HEK293 (cell line): ENCODE data around the gene MYOM3.

Experiments
- BCL11A ChIP-seq: fragments of 450-650 bp; formaldehyde crosslinking; IDR thresholded peaks from 2 replicates; pipeline ENCODE4 v1.5.1; 2016; ENCODE audit warnings: low read depth, missing biosample characterization, missing genetic modification characterization
- GLIS1 ChIP-seq: fragments of 450-650 bp; formaldehyde crosslinking; IDR thresholded peaks from 2 replicates; pipeline ENCODE4 v1.5.1; 2016; ENCODE audit warnings: missing biosample characterization, missing genetic modification characterization
- HOXA7 ChIP-seq: sonication (generic); formaldehyde crosslinking; IDR thresholded peaks from 2 replicates; pipeline ENCODE4 v1.8.1; 2022; ENCODE audit warnings: missing genetic modification reagents, borderline replicate concordance
- KLF10 ChIP-seq: fragments of 450-650 bp; IDR thresholded peaks from 2 replicates; pipeline ENCODE4 v1.5.1; 2018; ENCODE audit warnings: missing biosample characterization, mild to moderate bottlenecking, missing genetic modification characterization
- MZF1 ChIP-seq: fragments of 450-650 bp; formaldehyde crosslinking; IDR thresholded peaks from 2 replicates; pipeline ENCODE4 v1.5.1; 2017; ENCODE audit warnings: missing biosample characterization, missing genetic modification characterization, borderline replicate concordance
- OVOL3 ChIP-seq: fragments of 450-650 bp; formaldehyde crosslinking; IDR thresholded peaks from 2 replicates; pipeline ENCODE4 v1.5.1; 2016; ENCODE audit warnings: missing biosample characterization, missing genetic modification characterization
- PRDM1 ChIP-seq: fragments of 450-650 bp; formaldehyde crosslinking; IDR thresholded peaks from 2 replicates; pipeline ENCODE4; 2016; ENCODE audit warnings: missing biosample characterization, missing genetic modification characterization
- SALL2 ChIP-seq: fragments of 450-650 bp; formaldehyde crosslinking; IDR thresholded peaks from 2 replicates; pipeline ENCODE4 v1.5.0; 2017; ENCODE audit warnings: missing biosample characterization, mild to moderate bottlenecking, missing genetic modification characterization, borderline replicate concordance
- SP7 ChIP-seq: fragments of 450-650 bp; formaldehyde crosslinking; IDR thresholded peaks from 2 replicates; pipeline ENCODE4 v1.5.1; 2016; ENCODE audit warnings: missing biosample characterization, missing genetic modification characterization
- ZFP3 ChIP-seq: fragments of 450-650 bp; formaldehyde crosslinking; IDR thresholded peaks from 2 replicates; pipeline ENCODE4 v1.5.1; 2016; ENCODE audit warnings: low read depth, missing biosample characterization, missing genetic modification characterization
- ZNF114 ChIP-seq: fragments of 450-650 bp; formaldehyde crosslinking; IDR thresholded peaks from 2 replicates; pipeline ENCODE4 v1.5.0; 2017; ENCODE audit warnings: missing biosample characterization, missing genetic modification characterization
- ZNF132 ChIP-seq: fragments of 450-650 bp; formaldehyde crosslinking; IDR thresholded peaks from 2 replicates; pipeline ENCODE4 v1.5.1; 2017; ENCODE audit warnings: missing biosample characterization, missing genetic modification characterization, borderline replicate concordance
- ZNF157 ChIP-seq: fragments of 450-650 bp; formaldehyde crosslinking; IDR thresholded peaks from 2 replicates; pipeline ENCODE4 v1.5.1; 2016; ENCODE audit warnings: missing biosample characterization, missing genetic modification characterization
- ZNF16 ChIP-seq: fragments of 450-650 bp; formaldehyde crosslinking; IDR thresholded peaks from 2 replicates; pipeline ENCODE4 v1.5.1; 2016; ENCODE audit warnings: low read depth, missing biosample characterization, missing genetic modification characterization
- ZNF202 ChIP-seq: fragments of 450-650 bp; formaldehyde crosslinking; IDR thresholded peaks from 2 replicates; pipeline ENCODE4 v1.5.1; 2016; ENCODE audit warnings: missing biosample characterization, missing genetic modification characterization, borderline replicate concordance
- ZNF274 ChIP-seq, 2 experiments: fragments of 200-500 bp in 1 of 2; fragments of 450-650 bp in 1 of 2; sonication (Bioruptor generic) in 1 of 2; formaldehyde crosslinking in 1 of 2; IDR thresholded peaks; 2 replicates each; pipeline versions ENCODE4 v1.5.1 to v1.6.1; 2014 to 2016; ENCODE audit warnings: borderline replicate concordance in 1 of 2, inconsistent platforms in 1 of 2, low read length in 1 of 2, missing biosample characterization in 1 of 2, missing genetic modification characterization in 1 of 2
- ZNF621 ChIP-seq: fragments of 450-650 bp; formaldehyde crosslinking; IDR thresholded peaks from 2 replicates; pipeline ENCODE4 v1.5.1; 2017; ENCODE audit warnings: missing biosample characterization, missing genetic modification characterization
- ZNF707 ChIP-seq: fragments of 450-650 bp; formaldehyde crosslinking; IDR thresholded peaks from 2 replicates; pipeline ENCODE4 v1.5.1; 2016; ENCODE audit warnings: missing biosample characterization, missing genetic modification characterization
- ZNF843 ChIP-seq: fragments of 450-650 bp; formaldehyde crosslinking; IDR thresholded peaks from 2 replicates; pipeline ENCODE4 v1.5.1; 2016; ENCODE audit warnings: missing biosample characterization, missing genetic modification characterization
- TF ChIP-seq, protein P1 (sequence below): fragments of 450-650 bp; formaldehyde crosslinking; IDR thresholded peaks from 2 replicates; pipeline ENCODE4 v1.5.1; 2016; ENCODE audit warnings: missing biosample characterization, missing genetic modification characterization
- TF ChIP-seq, protein P2 (sequence below): fragments of 450-650 bp; formaldehyde crosslinking; IDR thresholded peaks from 2 replicates; pipeline ENCODE4 v1.5.1; 2017; ENCODE audit warnings: missing biosample characterization, missing genetic modification characterization
- TF ChIP-seq, protein P3 (sequence below): fragments of 450-650 bp; formaldehyde crosslinking; IDR thresholded peaks from 2 replicates; pipeline ENCODE4 v1.5.1; 2016; ENCODE audit warnings: missing biosample characterization, missing genetic modification characterization, low read depth
- TF ChIP-seq, protein P4 (sequence below): fragments of 450-650 bp; formaldehyde crosslinking; IDR thresholded peaks from 2 replicates; pipeline ENCODE4 v1.5.1; 2016; ENCODE audit warnings: missing biosample characterization, missing genetic modification characterization
- TF ChIP-seq, protein P5 (sequence below): fragments of 450-650 bp; formaldehyde crosslinking; IDR thresholded peaks from 2 replicates; pipeline ENCODE4 v1.5.1; 2016; ENCODE audit warnings: missing biosample characterization, missing genetic modification characterization

MYOM3 gene

DNA sequence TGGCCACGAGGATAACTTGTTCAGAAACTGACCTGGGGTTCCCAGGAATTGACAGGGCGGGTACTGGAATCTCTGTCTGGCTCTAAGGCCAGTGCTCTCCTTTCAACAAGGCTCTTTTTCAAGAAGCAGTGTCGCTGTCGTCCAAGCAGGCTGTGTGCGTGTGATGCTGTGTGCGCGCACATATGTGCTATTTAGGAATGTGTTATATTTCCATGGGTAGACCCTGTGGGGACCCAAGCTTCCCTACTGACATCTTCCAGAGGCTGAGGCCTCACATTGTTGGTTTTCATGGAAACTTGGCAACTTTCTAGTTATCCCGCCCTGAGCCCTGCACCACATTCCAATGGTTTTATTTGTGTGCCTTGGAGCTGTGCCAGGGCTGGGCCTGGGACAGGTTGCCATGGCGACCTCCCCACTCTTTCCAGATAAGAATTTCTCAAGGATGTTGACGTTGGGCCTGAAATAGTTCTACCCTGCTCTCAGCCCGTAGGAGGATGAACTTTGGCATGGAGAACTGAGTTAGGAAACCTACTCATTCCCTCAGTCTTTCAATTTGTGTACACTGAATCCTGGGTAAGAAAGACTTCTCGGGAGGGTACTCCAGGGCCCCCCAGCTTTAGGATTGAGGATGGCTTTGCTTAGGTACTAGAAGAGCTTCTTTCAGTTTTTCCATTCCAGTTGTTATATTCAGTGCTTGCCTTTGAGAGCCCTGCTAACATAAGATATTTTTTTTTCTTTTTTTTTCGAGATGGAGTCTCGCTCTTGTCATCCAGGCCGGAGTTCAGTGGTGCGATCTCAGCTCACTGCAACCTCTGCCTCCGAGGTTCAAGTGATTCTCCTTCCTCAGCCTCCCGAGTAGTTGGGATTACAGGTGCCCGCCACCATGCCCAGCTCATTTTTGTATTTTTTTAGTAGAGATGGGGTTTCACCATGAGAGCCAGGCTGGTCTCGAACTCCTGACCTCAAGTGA is 93.0 kb downstream of the MYOM3 start (continued):
- TF ChIP-seq, protein P1, sequence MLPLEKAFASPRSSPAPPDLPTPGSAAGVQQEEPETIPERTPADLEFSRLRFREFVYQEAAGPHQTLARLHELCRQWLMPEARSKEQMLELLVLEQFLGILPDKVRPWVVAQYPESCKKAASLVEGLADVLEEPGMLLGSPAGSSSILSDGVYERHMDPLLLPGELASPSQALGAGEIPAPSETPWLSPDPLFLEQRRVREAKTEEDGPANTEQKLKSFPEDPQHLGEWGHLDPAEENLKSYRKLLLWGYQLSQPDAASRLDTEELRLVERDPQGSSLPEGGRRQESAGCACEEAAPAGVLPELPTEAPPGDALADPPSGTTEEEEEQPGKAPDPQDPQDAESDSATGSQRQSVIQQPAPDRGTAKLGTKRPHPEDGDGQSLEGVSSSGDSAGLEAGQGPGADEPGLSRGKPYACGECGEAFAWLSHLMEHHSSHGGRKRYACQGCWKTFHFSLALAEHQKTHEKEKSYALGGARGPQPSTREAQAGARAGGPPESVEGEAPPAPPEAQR (tag by site-specific recombination): no peak
- TF ChIP-seq PRDM1 (tag by site-specific recombination): peak; percentile 55
- TF ChIP-seq, protein P2, sequence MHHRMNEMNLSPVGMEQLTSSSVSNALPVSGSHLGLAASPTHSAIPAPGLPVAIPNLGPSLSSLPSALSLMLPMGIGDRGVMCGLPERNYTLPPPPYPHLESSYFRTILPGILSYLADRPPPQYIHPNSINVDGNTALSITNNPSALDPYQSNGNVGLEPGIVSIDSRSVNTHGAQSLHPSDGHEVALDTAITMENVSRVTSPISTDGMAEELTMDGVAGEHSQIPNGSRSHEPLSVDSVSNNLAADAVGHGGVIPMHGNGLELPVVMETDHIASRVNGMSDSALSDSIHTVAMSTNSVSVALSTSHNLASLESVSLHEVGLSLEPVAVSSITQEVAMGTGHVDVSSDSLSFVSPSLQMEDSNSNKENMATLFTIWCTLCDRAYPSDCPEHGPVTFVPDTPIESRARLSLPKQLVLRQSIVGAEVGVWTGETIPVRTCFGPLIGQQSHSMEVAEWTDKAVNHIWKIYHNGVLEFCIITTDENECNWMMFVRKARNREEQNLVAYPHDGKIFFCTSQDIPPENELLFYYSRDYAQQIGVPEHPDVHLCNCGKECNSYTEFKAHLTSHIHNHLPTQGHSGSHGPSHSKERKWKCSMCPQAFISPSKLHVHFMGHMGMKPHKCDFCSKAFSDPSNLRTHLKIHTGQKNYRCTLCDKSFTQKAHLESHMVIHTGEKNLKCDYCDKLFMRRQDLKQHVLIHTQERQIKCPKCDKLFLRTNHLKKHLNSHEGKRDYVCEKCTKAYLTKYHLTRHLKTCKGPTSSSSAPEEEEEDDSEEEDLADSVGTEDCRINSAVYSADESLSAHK (tag by site-specific recombination): peak; percentile 76
- TF ChIP-seq SALL2 (tag by site-specific recombination): no peak
- TF ChIP-seq ZNF16: no peak
- TF ChIP-seq KLF10 (tag by site-specific recombination): peak; percentile 61
- TF ChIP-seq ZNF621 (tag by site-specific recombination): no peak
- TF ChIP-seq ZNF274 (IDR thresholded peaks at IDR 0.05; ENCODE audit: low read length): no peak
- TF ChIP-seq ZNF274 (tag by site-specific recombination; IDR thresholded peaks at IDR 0.05; ENCODE audit: borderline replicate concordance): no peak
- TF ChIP-seq GLIS1 (tag by site-specific recombination): no peak
- peak; percentile 71 for TF ChIP-seq SP7 (tag by site-specific recombination)
- no peak for TF ChIP-seq ZNF114 (tag by site-specific recombination)
- TF ChIP-seq, protein P3, sequence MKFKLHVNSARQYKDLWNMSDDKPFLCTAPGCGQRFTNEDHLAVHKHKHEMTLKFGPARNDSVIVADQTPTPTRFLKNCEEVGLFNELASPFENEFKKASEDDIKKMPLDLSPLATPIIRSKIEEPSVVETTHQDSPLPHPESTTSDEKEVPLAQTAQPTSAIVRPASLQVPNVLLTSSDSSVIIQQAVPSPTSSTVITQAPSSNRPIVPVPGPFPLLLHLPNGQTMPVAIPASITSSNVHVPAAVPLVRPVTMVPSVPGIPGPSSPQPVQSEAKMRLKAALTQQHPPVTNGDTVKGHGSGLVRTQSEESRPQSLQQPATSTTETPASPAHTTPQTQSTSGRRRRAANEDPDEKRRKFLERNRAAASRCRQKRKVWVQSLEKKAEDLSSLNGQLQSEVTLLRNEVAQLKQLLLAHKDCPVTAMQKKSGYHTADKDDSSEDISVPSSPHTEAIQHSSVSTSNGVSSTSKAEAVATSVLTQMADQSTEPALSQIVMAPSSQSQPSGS (tag by site-specific recombination): no peak
- TF ChIP-seq ZNF843: peak; percentile 58
- TF ChIP-seq, protein P4, sequence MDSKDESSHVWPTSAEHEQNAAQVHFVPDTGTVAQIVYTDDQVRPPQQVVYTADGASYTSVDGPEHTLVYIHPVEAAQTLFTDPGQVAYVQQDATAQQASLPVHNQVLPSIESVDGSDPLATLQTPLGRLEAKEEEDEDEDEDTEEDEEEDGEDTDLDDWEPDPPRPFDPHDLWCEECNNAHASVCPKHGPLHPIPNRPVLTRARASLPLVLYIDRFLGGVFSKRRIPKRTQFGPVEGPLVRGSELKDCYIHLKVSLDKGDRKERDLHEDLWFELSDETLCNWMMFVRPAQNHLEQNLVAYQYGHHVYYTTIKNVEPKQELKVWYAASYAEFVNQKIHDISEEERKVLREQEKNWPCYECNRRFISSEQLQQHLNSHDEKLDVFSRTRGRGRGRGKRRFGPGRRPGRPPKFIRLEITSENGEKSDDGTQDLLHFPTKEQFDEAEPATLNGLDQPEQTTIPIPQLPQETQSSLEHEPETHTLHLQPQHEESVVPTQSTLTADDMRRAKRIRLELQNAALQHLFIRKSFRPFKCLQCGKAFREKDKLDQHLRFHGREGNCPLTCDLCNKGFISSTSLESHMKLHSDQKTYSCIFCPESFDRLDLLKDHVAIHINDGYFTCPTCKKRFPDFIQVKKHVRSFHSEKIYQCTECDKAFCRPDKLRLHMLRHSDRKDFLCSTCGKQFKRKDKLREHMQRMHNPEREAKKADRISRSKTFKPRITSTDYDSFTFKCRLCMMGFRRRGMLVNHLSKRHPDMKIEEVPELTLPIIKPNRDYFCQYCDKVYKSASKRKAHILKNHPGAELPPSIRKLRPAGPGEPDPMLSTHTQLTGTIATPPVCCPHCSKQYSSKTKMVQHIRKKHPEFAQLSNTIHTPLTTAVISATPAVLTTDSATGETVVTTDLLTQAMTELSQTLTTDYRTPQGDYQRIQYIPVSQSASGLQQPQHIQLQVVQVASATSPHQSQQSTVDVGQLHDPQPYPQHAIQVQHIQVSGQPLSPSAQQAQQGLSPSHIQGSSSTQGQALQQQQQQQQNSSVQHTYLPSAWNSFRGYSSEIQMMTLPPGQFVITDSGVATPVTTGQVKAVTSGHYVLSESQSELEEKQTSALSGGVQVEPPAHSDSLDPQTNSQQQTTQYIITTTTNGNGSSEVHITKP (tag by site-specific recombination): peak; percentile 61
- TF ChIP-seq HOXA7: no peak
- TF ChIP-seq ZNF202 (tag by site-specific recombination): no peak
- no peak for TF ChIP-seq BCL11A (tag by site-specific recombination)
- TF ChIP-seq ZNF157 (tag by site-specific recombination): no peak
- TF ChIP-seq MZF1 (tag by site-specific recombination): no peak; the same call in 1 of the 2 replicates
- TF ChIP-seq, protein P5, sequence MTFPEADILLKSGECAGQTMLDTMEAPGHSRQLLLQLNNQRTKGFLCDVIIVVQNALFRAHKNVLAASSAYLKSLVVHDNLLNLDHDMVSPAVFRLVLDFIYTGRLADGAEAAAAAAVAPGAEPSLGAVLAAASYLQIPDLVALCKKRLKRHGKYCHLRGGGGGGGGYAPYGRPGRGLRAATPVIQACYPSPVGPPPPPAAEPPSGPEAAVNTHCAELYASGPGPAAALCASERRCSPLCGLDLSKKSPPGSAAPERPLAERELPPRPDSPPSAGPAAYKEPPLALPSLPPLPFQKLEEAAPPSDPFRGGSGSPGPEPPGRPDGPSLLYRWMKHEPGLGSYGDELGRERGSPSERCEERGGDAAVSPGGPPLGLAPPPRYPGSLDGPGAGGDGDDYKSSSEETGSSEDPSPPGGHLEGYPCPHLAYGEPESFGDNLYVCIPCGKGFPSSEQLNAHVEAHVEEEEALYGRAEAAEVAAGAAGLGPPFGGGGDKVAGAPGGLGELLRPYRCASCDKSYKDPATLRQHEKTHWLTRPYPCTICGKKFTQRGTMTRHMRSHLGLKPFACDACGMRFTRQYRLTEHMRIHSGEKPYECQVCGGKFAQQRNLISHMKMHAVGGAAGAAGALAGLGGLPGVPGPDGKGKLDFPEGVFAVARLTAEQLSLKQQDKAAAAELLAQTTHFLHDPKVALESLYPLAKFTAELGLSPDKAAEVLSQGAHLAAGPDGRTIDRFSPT: no peak
- no peak for TF ChIP-seq ZNF707 (tag by site-specific recombination)
- no peak for TF ChIP-seq ZFP3 (tag by site-specific recombination)
- no peak for TF ChIP-seq OVOL3 (tag by site-specific recombination)
- no peak for TF ChIP-seq ZNF132 (tag by site-specific recombination)
